ENCODE data around the gene SERPIND1. TPM values are rescaled to one million over a fixed set of nuclear protein-coding genes. Genes with fewer than 3 reads are reported as not detected.

The SERPIND1 gene
- total and polyA plus RNA-seq, 9 donors, result 0.22 to 5.0 (median 1.1) TPM

- intact Hi-C loops (cut with DNase I), result no loop called here
- TF ChIP-seq EP300 (IDR thresholded peaks at IDR 0.05) (no peak), POLR2A (IDR thresholded peaks at IDR 0.05) (no peak), CTCF (IDR thresholded peaks at IDR 0.05) (no peak)
- no peak for DNase-seq
- Histone ChIP-seq H3K36me3 (no peaks in the 10 kb centered on the region), H3K4me1 (ENCODE audit: insufficient read depth) (no peaks in the 10 kb centered on the region), H3K27ac (no peak overlapping the region), H3K9me3 (no peaks in the 10 kb centered on the region), H3K27me3 (no peaks in the 10 kb centered on the region), H3K4me3 (no peak overlapping the region)
- 90 to 94% (median 92%) methylated on average over 7 of the region's 7 CpGs for WGBS, 3 donors
These were observed 21.7 kb upstream of the SERPIND1 start for GRCh38 chr22:20752104-20752741.

- no peak overlapping the region for H3K27ac ChIP-seq
- H3K4me3 ChIP-seq, result no peak overlapping the region
- intact Hi-C loops (cut with DNase I), result no loop called here
- no peaks in the 10 kb centered on the region for H3K9me3 ChIP-seq
- H3K4me1 ChIP-seq (ENCODE audit: insufficient read depth), result no peaks in the 10 kb centered on the region
- H3K36me3 ChIP-seq, result no peaks in the 10 kb centered on the region
- TF ChIP-seq EP300 (IDR thresholded peaks at IDR 0.05) (no peak), CTCF (IDR thresholded peaks at IDR 0.05) (no peak), POLR2A (IDR thresholded peaks at IDR 0.05) (no peak)
- no peaks in the 10 kb centered on the region for H3K27me3 ChIP-seq
- no peak for DNase-seq
- WGBS, 3 donors, result 93 to 96% (median 95%) methylated on average over 10 of the region's 10 CpGs
These were observed 21.0 kb upstream of the SERPIND1 start for GRCh38 chr22:20752873-20753272.

GRCh38 chr22:20756846-20757245, 17.1 kb upstream of the SERPIND1 start:
- no peaks in the 10 kb centered on the region for H3K27me3 ChIP-seq
- H3K9me3 ChIP-seq, result no peaks in the 10 kb centered on the region
- H3K4me3 ChIP-seq, result no peak overlapping the region
- H3K27ac ChIP-seq, result no peak overlapping the region
- DNase-seq, result no peak
- intact Hi-C loops (cut with DNase I), result no loop called here
- H3K36me3 ChIP-seq, result no peaks in the 10 kb centered on the region
- TF ChIP-seq EP300 (IDR thresholded peaks at IDR 0.05), result no peak
- TF ChIP-seq POLR2A (IDR thresholded peaks at IDR 0.05), result no peak
- no peak for TF ChIP-seq CTCF (IDR thresholded peaks at IDR 0.05)
- 94 to 99% (median 97%) methylated on average over 3 of the region's 3 CpGs for WGBS, 3 donors
- H3K4me1 ChIP-seq (ENCODE audit: insufficient read depth), result no peaks in the 10 kb centered on the region

GRCh38 chr22:20758688-20759087, 15.2 kb upstream of the SERPIND1 start:
- TF ChIP-seq CTCF (IDR thresholded peaks at IDR 0.05) (no peak), EP300 (IDR thresholded peaks at IDR 0.05) (no peak), POLR2A (IDR thresholded peaks at IDR 0.05) (no peak)
- no peaks in the 10 kb centered on the region for H3K4me1 ChIP-seq (ENCODE audit: insufficient read depth)
- no peaks in the 10 kb centered on the region for H3K27me3 ChIP-seq
- H3K36me3 ChIP-seq, result no peaks in the 10 kb centered on the region
- DNase-seq, result no peak
- H3K4me3 ChIP-seq, result no peak overlapping the region
- H3K9me3 ChIP-seq, result no peaks in the 10 kb centered on the region
- intact Hi-C loops (cut with DNase I), result no loop called here
- WGBS, 3 donors, result 89 to 98% (median 95%) methylated on average over 2 of the region's 2 CpGs
- H3K27ac ChIP-seq, result no peak overlapping the region
